Measurements from ENCODE around the gene HOXC11.

Gene HOXC11

GRCh38 chr12:53980104-53980801, 7.3 kb downstream of the HOXC11 start:
- no peak overlapping the region for H3K4me3 ChIP-seq (replicated peaks; ENCODE audit: low read depth, low read length)
- no peak for TF ChIP-seq CTCF (IDR thresholded peaks at IDR 0.05; ENCODE audit: low read depth, low read length, missing control alignments)
- DNase-seq (ENCODE audit: extremely low read depth, low read depth) = no peak

- no peak overlapping the region for H3K4me3 ChIP-seq (replicated peaks; ENCODE audit: low read depth, low read length)
- no peak for DNase-seq (ENCODE audit: extremely low read depth, low read depth)
- TF ChIP-seq CTCF (IDR thresholded peaks at IDR 0.05; ENCODE audit: low read depth, low read length, missing control alignments) = no peak
Observed at GRCh38 chr12:53980802-53981496, 8.0 kb downstream of the HOXC11 start.

GRCh38 chr12:53981634-53982565, 9.0 kb downstream of the HOXC11 start:
- peak overlapping the region; percentile 11 for H3K4me3 ChIP-seq (replicated peaks; ENCODE audit: low read depth, low read length)
- no peak for TF ChIP-seq CTCF (IDR thresholded peaks at IDR 0.05; ENCODE audit: low read depth, low read length, missing control alignments)
- DNase-seq (ENCODE audit: extremely low read depth, low read depth) = no peak

- peak overlapping the region; percentile 4; the same call in 1 of the 2 replicates for H3K4me3 ChIP-seq (replicated peaks; ENCODE audit: low read depth, low read length)
- no peak for DNase-seq (ENCODE audit: extremely low read depth, low read depth)
- no peak for TF ChIP-seq CTCF (IDR thresholded peaks at IDR 0.05; ENCODE audit: low read depth, low read length, missing control alignments)
Observed at GRCh38 chr12:53982648-53983567, 10.0 kb downstream of the HOXC11 start.

- 0 out of 2 replicates have a peak overlapping the region, but pooled peaks have one; percentile 20 for H3K4me3 ChIP-seq (replicated peaks; ENCODE audit: low read depth, low read length)
- no peak for DNase-seq (ENCODE audit: extremely low read depth, low read depth)
- no peak for TF ChIP-seq CTCF (IDR thresholded peaks at IDR 0.05; ENCODE audit: low read depth, low read length, missing control alignments)
Observed at GRCh38 chr12:53983568-53983949, 10.6 kb downstream of the HOXC11 start.
